ENCODE results near the gene TFAP2A.
A peak's percentile ranks its signal among the peaks of the same experiment; 100 is the strongest.

- TF ChIP-seq CTCF (conservative IDR thresholded peaks at IDR 0.05) (peak; percentile 22), ZFX (IDR thresholded peaks at IDR 0.05) (no peak; the same call in 1 of the 2 replicates)
Measured at GRCh38 chr6:10412461-10413261, 2.2 kb downstream of the TFAP2A start.
